Liver (tissue), 9 donors: Measurements from ENCODE around the gene TMEM44. TPM values are rescaled to one million over a fixed set of nuclear protein-coding genes. Genes with fewer than 3 reads are reported as not detected.
A peak's percentile ranks its signal among the peaks of the same experiment; 100 is the strongest.

ENCODE experiments used
- DNase-seq: peaks from one replicate; pipeline ENCODE4 v3.0.0-alpha.2; 2017; ENCODE audit warnings: low spot score
- H3K27ac ChIP-seq, 2 donors: one replicate each; pipeline ENCODE4 v1.7.0; 2013; ENCODE audit warnings: inconsistent platforms in 2 of 2, low read length in 2 of 2, control low read depth in 1 of 2, low read depth in 1 of 2, mild to moderate bottlenecking in 1 of 2
- H3K27me3 ChIP-seq, 4 donors: one replicate each; pipeline versions ENCODE4 v1.6.1 to v1.7.0; 2013; ENCODE audit warnings: low read length in 3 of 4, inconsistent platforms in 1 of 4, mild to moderate bottlenecking in 1 of 4, moderate library complexity in 1 of 4; ENCODE audit not compliant: control insufficient read depth in 4 of 4, insufficient read depth in 4 of 4
- H3K36me3 ChIP-seq, 4 donors: one replicate each; pipeline versions ENCODE4 v1.6.1 to v1.7.0; 2013; ENCODE audit warnings: low read length in 3 of 4, mild to moderate bottlenecking in 3 of 4, low read depth in 1 of 4, moderate library complexity in 1 of 4; ENCODE audit not compliant: control insufficient read depth in 4 of 4, insufficient read depth in 3 of 4
- H3K4me1 ChIP-seq, 4 donors: one replicate each; pipeline versions ENCODE4 v1.6.1 to v1.7.0; 2013; ENCODE audit warnings: low read length in 3 of 4, mild to moderate bottlenecking in 3 of 4, moderate library complexity in 1 of 4; ENCODE audit not compliant: control insufficient read depth in 4 of 4, insufficient read depth in 4 of 4
- H3K4me3 ChIP-seq, 3 donors: one replicate each; pipeline versions ENCODE4 v1.6.1 to v1.7.0; 2013; ENCODE audit warnings: low read length in 3 of 3, control low read depth in 1 of 3, low read depth in 1 of 3, mild to moderate bottlenecking in 1 of 3
- H3K9ac ChIP-seq, 2 donors: one replicate each; pipeline ENCODE4 v1.7.0; 2013; ENCODE audit warnings: low read length in 2 of 2, mild to moderate bottlenecking in 2 of 2, moderate library complexity in 2 of 2, control low read depth in 1 of 2, low read depth in 1 of 2
- H3K9me3 ChIP-seq, 4 donors: one replicate each; pipeline versions ENCODE4 v1.6.1 to v1.7.0; 2013; ENCODE audit warnings: low read length in 3 of 4; ENCODE audit not compliant: control insufficient read depth in 4 of 4
- ATF3 ChIP-seq: IDR thresholded peaks from 2 replicates; pipeline ENCODE4 v1.6.1; 2016; ENCODE audit warnings: antibody characterized with exemption
- CTCF ChIP-seq: fragments of 150-350 bp; IDR thresholded peaks from 2 replicates; pipeline ENCODE4 v1.5.1; 2017; ENCODE audit warnings: improper control_type of control experiment, low read depth, low read length; ENCODE audit not compliant: missing input control
- EGR1 ChIP-seq, 2 donors: IDR thresholded peaks; 2 replicates each; pipeline ENCODE4 v1.6.1; 2016 to 2018; ENCODE audit warnings: antibody characterized with exemption in 2 of 2, low read depth in 2 of 2
- FOXA1 ChIP-seq: IDR thresholded peaks from 2 replicates; pipeline ENCODE4 v1.6.1; 2016; ENCODE audit warnings: antibody characterized with exemption
- FOXA2 ChIP-seq: IDR thresholded peaks from 2 replicates; pipeline ENCODE4 v1.6.1; 2016; ENCODE audit warnings: antibody characterized with exemption
- GABPA ChIP-seq, 2 donors: IDR thresholded peaks in 1 of 2; conservative IDR thresholded peaks in 1 of 2; 2 replicates each; pipeline ENCODE4 v1.6.1; 2016; ENCODE audit warnings: antibody characterized with exemption in 2 of 2, mild to moderate bottlenecking in 1 of 2, moderate library complexity in 1 of 2
- HNF4G ChIP-seq: IDR thresholded peaks from 2 replicates; pipeline ENCODE4 v1.6.1; 2016; ENCODE audit warnings: antibody characterized with exemption
- JUND ChIP-seq, 2 donors: IDR thresholded peaks; 2 replicates each; pipeline ENCODE4 v1.6.1; 2016; ENCODE audit warnings: antibody characterized with exemption in 2 of 2
- MAX ChIP-seq: IDR thresholded peaks from 2 replicates; pipeline ENCODE4 v1.6.1; 2016; ENCODE audit warnings: antibody characterized with exemption
- NR2F2 ChIP-seq: IDR thresholded peaks from 2 replicates; pipeline ENCODE4 v1.6.1; 2016; ENCODE audit warnings: antibody characterized with exemption
- REST ChIP-seq: IDR thresholded peaks from 2 replicates; pipeline ENCODE4 v1.6.1; 2016; ENCODE audit warnings: antibody characterized with exemption, mild to moderate bottlenecking
- SP1 ChIP-seq: IDR thresholded peaks from 2 replicates; pipeline ENCODE4 v1.6.1; 2018; ENCODE audit warnings: antibody characterized with exemption, mild to moderate bottlenecking
- TAF1 ChIP-seq: conservative IDR thresholded peaks from 2 replicates; pipeline ENCODE4 v1.6.1; 2016; ENCODE audit warnings: antibody characterized with exemption, mild to moderate bottlenecking
- ZBTB33 ChIP-seq: IDR thresholded peaks from 2 replicates; pipeline ENCODE4 v1.6.1; 2016; ENCODE audit warnings: antibody characterized with exemption
- WGBS: extraction: QIAGEN DNeasy Blood & Tissue Kit; methylation state at CpG from one replicate; pipeline ENCODE4 v1.1.7; 2013; 5-methylcytosine and 5-hydroxymethylcytosine counted together
- polyA plus RNA-seq, 2 donors: library from polyadenylated mRNA; stranded (reverse) in 1 of 2; unstranded in 1 of 2; fragments of 200-250 nt in 1 of 2; fragments of >200 nt in 1 of 2; fragmentation: Nextera tagmentation in 1 of 2; extraction: Ambion mirVana in 1 of 2; gene quantifications; one replicate each; pipeline versions ENCODE4 v1.2.1 to v1.2.3, GENCODE V29; 2013 to 2015
- total RNA-seq, 2 donors: library from RNA; depleted of rRNA; stranded (reverse); fragments of >200 nt; gene quantifications; one replicate each; pipeline ENCODE4 v1.2.3, GENCODE V29; 2014
- donor health status: healthy.
- donor health status: healthy.
- donor health status: healthy.
- donor health status: healthy.
- donor health status: healthy.

The TMEM44 gene
- total and polyA plus RNA-seq, 4 donors, result 1.8 to 5.0 (median 3.2) TPM

GRCh38 chr3:194617827-194618226 lies 15.4 kb downstream of the TMEM44 start:
- WGBS, result 92% methylated on average over 9 of the region's 9 CpGs
- Histone ChIP-seq H3K9ac (no peak overlapping the region), H3K27ac (no peak overlapping the region), H3K27me3 (no peaks in the 10 kb centered on the region), H3K36me3 (no peaks in the 10 kb centered on the region), H3K4me1 (peaks cover 0 to 8% (median 5%) of the 10 kb centered on the region in 4 donors), H3K4me3 (no peak overlapping the region), H3K9me3 (no peaks in the 10 kb centered on the region)
- TF ChIP-seq TAF1 (no peak), REST (no peak), NR2F2 (no peak), FOXA1 (no peak), FOXA2 (no peak), HNF4G (no peak)
- no peak for DNase-seq

GRCh38 chr3:194617143-194617671 lies 16.0 kb downstream of the TMEM44 start:
- no peaks in the 10 kb centered on the region for H3K27me3 ChIP-seq
- H3K9ac ChIP-seq, result no peak overlapping the region
- H3K9me3 ChIP-seq, result no peaks in the 10 kb centered on the region
- TF ChIP-seq EGR1 (IDR thresholded peaks at IDR 0.05; ENCODE audit: low read depth in 2 of 2) (no peak), JUND (IDR thresholded peaks at IDR 0.05) (no peak), SP1 (no peak), HNF4G (no peak), GABPA (IDR thresholded peaks at IDR 0.05 in 1 of 2, conservative IDR thresholded peaks at IDR 0.05 in 1 of 2) (no peak), NR2F2 (no peak), CTCF (no peak)
- no peak overlapping the region for H3K4me3 ChIP-seq
- 97% methylated on average over 14 of the region's 14 CpGs for WGBS
- DNase-seq, result no peak
- H3K27ac ChIP-seq, result no peak overlapping the region
- no peaks in the 10 kb centered on the region for H3K36me3 ChIP-seq
- peaks cover 0 to 8% (median 5%) of the 10 kb centered on the region in 4 donors for H3K4me1 ChIP-seq

GRCh38 chr3:194615226-194615625 lies 18.0 kb downstream of the TMEM44 start:
- TF ChIP-seq ATF3 (no peak), ZBTB33 (no peak), NR2F2 (peak; percentile 69), JUND (IDR thresholded peaks at IDR 0.05) (no peak), MAX (no peak), GABPA (IDR thresholded peaks at IDR 0.05 in 1 of 2, conservative IDR thresholded peaks at IDR 0.05 in 1 of 2) (no peak), TAF1 (no peak)
- whole genome bisulfite sequencing, result 82% methylated on average over 11 of the region's 11 CpGs
- H3K4me1 ChIP-seq, result no peaks in the 10 kb centered on the region
- H3K4me3 ChIP-seq, result no peak overlapping the region
- H3K9me3 ChIP-seq, result no peaks in the 10 kb centered on the region
- no peaks in the 10 kb centered on the region for H3K36me3 ChIP-seq
- DNase-seq, result no peak
- no peak overlapping the region for H3K9ac ChIP-seq
- no peak overlapping the region for H3K27ac ChIP-seq
- H3K27me3 ChIP-seq, result no peaks in the 10 kb centered on the region
